ENCODE data around the gene ZSWIM4.
"Not testable (repeated sequence)": the region's sequence is repeated elsewhere in the genome, so short reads cannot be mapped to it uniquely, and the experiment has no call there.

ZSWIM4 gene

GRCh38 chr19:13838435-13839129 lies 43.3 kb downstream of the ZSWIM4 start:
- DNase-seq = no peak

GRCh38 chr19:13839130-13839937 lies 44.1 kb downstream of the ZSWIM4 start:
- no peak for DNase-seq

- DNase-seq = no peak
Measured at GRCh38 chr19:13839938-13840304, 44.7 kb downstream of the ZSWIM4 start.

GRCh38 chr19:13840305-13841085 lies 45.3 kb downstream of the ZSWIM4 start:
- DNase-seq = no peak

- no peak for DNase-seq
Measured at GRCh38 chr19:13841086-13841961, 46.1 kb downstream of the ZSWIM4 start.

GRCh38 chr19:13841962-13842290 lies 46.7 kb downstream of the ZSWIM4 start:
- DNase-seq = no peak

GRCh38 chr19:13842291-13843103 lies 47.3 kb downstream of the ZSWIM4 start:
- DNase-seq = no peak

GRCh38 chr19:13843104-13843921 lies 48.1 kb downstream of the ZSWIM4 start:
- DNase-seq = no peak

- DNase-seq = no peak
Measured at GRCh38 chr19:13844130-13844631, 48.9 kb downstream of the ZSWIM4 start.

- peak; percentile 76 for DNase-seq
Measured at GRCh38 chr19:13846557-13847406, 51.5 kb downstream of the ZSWIM4 start.

GRCh38 chr19:13847407-13848339 lies 52.4 kb downstream of the ZSWIM4 start:
- peak; percentile 55 for DNase-seq

- no peak for DNase-seq
Measured at GRCh38 chr19:13848340-13848677, 53.1 kb downstream of the ZSWIM4 start.

- DNase-seq = no peak
Measured at GRCh38 chr19:13848798-13849676, 53.8 kb downstream of the ZSWIM4 start.

- DNase-seq = peak; percentile 49
Measured at GRCh38 chr19:13849991-13850909, 55.0 kb downstream of the ZSWIM4 start.

GRCh38 chr19:13850910-13851733 lies 55.9 kb downstream of the ZSWIM4 start:
- DNase-seq = peak; percentile 22

- DNase-seq = not testable (repeated sequence)
Measured at GRCh38 chr19:13851734-13852114, 56.5 kb downstream of the ZSWIM4 start.

Data from NCI-H446 treated with DMSO at 0.1 percent for 48 hours (cell line).